HG02623 (cell line): ENCODE measurements around the gene CAMTA1.
"Not testable (repeated sequence)": the region's sequence is repeated elsewhere in the genome, so short reads cannot be mapped to it uniquely, and the experiment has no call there.

ENCODE experiments used
- ATAC-seq: cut with Tn5 transposase; IDR thresholded peaks from one replicate; pipeline ENCODE4 v1.9.1; 2021; ENCODE audit warnings: moderate library complexity; ENCODE audit not compliant: unreplicated experiment

Gene CAMTA1

DNA sequence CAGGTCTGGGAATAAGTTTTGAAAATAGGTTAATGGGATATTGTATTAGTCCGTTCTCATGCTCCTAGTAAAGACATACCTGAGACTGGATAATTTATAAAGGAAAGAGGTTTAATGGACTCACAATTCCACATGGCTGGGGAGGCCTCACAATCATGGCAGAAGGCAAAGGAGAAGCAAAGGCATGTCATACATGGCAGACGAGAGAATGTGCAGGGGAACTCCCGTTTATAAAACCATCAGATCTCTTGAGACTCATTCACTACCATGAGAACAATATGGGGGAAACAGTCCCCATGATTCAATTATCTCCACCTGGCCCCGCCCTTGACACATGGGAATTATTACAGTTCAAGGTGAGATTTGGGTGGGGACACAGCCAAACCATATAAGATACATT, 60.5 kb downstream of the CAMTA1 start:
- ATAC-seq: not testable (repeated sequence)

DNA sequence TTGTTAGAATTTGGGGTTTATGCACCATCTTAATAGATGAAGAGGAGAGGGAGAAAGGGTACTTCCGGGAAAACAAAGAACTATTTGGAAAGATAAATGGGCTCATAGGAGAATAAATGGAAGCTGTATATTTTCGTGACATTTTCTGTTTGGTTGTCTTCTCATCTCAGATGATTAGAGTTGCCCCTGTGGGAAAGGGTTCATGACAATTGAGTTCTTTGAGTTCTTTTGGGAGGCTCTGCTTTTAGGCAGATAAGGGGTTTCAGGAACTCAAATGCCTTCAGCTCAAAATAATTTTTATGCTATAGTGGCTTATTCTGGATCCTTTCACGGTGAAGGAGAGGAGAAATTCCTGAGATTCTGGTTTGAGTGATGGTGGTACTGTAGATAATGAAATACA, 63.6 kb downstream of the CAMTA1 start:
- ATAC-seq: no peak

DNA sequence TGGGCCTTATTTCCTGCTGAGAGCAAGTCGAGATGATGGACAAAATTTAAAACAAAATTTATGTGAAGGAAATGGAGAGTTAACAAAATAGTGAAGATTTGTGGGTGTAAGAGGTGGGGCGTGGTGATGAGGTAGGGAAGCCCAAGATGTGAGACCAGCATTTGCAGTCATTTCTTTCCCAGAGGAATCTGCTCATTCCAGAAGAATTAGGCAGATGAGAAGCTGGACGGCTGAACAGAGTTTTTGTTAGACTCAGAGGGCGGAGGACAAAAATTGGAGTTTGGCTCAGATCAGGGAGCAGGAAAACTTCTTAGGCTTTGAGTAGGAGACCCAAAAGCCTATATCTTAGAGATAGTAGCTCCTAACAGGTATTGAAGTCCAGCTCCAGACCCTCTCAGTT, 65.3 kb downstream of the CAMTA1 start:
- no peak for ATAC-seq

DNA sequence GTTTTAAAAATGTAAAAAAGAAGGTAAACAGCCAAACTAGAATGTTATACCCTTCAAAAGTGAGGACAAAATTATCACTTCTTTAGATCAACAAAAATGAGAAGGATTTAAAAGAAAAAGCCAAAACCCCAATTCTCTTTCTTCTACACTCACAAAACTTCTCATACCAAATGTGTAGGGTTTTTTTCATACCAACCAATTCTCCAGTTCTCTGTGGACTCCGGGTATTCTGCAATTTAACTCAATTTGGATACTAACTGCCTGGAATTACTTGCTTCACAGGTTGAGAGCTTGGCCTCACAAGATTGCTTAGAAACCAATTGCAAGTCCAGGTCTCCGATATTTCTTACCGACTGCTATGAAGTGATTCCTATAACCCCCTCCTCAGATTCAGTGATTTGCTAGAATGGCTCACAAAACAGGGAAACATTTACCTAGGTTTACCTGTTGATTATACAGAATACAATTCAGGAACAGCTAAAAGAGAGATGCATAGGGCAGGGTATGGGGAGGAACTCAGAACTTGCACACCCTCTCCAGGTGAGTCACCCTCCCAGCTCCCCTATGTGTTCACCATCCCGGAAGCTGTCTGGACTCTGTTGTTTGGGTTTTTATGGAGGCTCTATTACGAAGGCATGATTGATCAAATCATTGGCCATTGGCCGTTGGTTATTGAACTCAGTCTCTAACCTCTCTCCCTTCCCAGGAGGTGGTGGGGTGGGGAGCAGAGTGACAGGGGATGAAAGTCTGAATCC, 67.1 kb downstream of the CAMTA1 start:
- no peak for ATAC-seq

DNA sequence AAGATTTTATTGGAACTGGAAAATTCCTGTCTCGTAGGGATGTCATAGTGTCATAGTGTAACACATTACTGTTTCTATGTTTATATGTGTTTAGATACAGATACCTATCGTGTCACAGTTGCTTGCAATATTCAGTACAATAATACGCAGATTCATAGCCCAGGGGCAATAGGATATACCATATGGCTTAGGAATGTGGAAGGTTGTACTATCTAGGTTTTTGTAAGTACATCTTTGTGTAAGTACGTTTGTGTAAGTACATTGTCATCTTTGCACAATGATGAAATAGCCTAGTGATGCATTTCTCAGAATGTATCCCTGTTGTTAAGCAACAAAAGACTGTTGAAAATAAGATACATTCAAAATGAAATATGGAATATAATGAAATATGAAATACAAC, 68.9 kb downstream of the CAMTA1 start:
- no peak for ATAC-seq

DNA sequence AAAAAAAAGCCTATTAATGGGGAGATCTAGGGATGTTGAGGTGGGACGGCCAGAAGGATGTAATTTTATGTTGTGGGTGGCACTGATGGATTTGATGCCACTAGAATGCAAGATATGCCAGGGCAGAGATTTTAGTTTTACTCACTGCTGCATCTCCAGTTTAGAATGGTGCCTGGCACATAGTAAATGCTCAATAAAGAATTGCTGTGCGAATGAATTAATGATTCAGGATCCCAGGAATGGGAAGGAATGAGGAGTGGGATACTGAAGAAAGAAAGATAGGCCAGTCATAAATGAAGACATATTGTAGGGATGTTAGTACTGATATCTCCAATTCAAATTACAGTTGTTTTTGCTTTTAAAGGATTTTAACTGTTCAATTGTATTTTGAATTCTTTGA, 72.6 kb downstream of the CAMTA1 start:
- no peak for ATAC-seq

DNA sequence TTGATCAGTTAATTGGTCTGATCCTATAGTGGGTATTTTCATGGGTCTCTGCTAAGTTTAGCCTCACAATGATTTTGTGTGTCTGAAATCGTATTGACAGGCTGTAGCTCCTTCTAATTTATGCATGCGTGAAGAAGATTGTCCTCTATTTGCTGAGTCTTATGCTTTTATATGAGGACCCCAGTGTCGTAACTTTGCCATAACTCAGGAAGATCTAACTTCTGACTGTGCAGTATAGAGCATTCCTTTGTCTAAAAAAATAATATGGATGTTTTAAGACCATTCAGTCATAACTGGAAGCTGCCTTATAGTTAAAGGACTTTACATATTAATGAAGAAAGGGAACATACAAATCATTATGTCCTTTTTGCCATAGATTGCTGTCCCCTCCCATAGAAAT, 73.3 kb downstream of the CAMTA1 start:
- no peak for ATAC-seq

DNA sequence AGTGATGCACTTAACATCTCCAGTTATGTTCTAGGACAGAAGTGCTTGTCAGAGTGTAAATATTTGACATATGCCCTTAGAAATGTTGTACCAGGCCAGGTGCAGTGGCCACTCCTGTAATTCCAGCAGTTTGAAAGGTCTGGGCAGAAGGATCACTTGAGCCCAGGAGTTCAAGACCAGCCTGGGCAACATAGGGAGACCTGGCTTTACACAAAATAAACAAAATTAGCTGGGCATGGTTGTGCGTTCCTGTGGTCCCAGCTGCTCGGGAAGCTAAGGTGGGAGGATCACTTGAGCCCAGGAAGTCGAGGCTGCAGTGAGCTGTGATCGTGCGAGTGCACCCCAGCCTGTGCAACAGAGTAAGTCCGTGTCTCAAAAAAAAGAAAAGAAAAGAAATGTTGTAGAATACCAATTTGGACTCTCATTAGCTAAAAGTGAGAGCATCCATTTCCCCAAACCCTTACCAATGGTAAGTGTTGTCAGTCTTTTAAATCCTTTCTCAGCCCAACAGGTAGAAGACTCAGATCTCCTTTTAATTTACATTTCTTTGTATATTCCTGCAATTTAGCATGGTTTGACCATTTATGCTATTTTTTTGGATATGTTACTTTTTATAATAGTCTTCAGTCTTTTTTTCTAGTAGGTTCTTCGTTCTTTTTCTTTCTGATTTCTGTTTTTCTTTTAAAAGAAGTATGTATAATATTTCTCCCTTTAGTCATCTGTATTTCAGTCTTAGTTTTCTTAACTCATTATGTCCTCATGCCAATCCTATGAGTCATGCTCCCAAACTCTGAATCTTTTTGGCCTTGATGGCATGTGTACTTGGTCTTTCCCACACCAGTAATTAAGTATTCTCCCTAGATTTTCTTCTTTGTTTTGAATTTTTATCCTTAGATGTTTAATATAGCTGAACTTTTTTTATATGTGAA, 74.4 kb downstream of the CAMTA1 start:
- ATAC-seq: no peak

DNA sequence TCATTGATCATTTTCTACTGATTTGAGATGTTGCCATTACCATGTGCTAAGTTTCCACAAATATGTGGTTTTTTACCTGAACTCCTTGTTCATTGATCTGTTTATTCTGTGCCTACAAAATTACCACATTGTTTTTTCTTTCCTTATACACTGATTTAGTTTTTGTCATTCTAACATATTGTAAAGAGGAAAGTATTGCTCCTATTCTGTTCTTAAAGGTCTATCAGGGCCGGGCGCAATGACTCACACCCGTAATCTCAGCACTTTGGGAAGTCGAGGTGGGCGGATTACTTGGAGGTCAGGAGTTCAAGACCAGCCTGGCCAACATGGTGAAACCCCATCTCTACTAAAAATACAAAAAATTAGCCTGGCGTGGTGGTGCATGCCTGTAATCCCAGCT, 75.1 kb downstream of the CAMTA1 start:
- ATAC-seq: no peak

DNA sequence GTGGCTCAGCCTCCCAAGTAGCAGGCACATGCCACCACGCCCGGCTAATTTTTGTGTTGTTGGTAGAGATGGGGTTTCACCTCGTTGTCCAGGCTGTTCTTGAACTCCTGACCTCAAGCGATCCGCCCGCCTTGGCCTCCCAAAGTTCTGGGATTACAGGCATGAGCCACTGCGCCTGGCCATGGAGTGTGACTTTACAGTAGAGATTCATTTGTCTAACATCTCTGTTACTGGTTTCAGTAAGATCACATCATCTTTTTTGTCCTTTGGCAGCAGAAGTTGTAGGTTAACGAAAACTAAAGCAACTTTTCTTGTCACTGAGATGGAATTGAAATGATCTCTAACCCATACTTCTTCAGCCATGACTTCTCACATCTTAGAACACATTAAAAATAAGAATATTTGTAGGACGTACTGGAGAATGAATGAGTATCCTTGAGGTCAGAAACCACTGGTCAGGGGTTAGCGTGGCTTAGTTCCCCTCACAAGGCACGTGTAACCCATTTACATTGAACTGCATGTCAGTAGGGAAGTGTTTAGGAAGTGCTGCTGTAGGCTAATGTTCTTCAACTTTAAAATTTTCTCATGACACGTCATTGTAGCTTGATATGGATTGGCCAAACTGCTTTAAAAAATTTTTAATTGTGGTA, 75.9 kb downstream of the CAMTA1 start:
- no peak for ATAC-seq

DNA sequence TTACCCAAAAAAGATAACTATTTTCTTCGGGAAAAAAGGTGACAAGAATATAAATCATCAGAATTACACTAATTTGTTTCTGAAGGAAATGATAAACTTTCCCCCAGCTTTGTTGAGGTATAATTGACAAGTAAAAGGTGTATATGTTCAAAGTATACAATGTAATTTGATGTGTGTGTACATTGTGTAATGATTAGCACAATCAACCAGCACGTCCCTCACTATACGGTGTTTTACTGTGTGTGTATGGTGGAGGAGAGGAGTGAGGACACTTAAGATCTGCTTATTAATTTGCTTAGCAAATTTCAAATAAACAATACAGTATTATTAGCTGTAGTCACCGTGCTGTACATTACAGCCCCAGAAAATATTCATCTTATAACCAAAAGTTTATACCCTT, 77.7 kb downstream of the CAMTA1 start:
- no peak for ATAC-seq

DNA sequence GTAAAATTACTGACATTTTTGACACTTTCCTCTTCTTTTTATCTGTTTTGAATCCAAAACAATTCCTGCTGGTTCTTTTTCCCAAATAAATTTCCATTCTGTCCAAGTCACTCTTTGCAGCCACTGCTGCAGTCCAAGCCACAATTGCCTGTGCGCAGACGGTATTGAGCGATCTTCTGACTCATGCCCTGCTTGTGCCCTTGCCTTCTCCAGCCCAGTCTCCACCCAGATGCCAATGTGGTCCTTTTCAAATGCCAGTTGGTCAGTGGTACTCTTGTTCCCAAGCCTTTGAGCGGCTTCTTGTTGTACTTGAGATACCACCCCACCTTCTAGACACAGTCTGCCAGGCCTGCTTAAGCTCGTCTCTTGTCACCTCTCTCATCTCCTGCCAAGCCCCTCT, 78.9 kb downstream of the CAMTA1 start:
- ATAC-seq: no peak

DNA sequence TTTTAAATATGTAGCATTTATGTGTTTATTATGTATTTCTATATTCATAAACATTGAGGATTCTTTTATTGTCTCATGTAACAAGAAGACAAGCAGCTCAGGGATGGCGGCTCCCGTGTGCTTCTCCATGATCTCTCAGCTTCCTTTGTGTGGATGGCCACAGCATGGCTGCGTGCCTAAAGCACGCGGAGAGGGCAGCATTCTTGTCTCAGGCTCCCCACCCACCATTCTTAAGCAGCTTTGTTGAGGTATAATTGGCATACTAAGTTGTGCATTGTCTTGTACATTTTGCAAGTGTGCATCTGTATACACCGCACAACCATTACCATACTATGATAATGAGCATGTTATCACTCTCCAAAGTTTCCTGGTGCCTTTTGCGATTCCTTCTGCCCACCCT, 81.6 kb downstream of the CAMTA1 start:
- no peak for ATAC-seq

DNA sequence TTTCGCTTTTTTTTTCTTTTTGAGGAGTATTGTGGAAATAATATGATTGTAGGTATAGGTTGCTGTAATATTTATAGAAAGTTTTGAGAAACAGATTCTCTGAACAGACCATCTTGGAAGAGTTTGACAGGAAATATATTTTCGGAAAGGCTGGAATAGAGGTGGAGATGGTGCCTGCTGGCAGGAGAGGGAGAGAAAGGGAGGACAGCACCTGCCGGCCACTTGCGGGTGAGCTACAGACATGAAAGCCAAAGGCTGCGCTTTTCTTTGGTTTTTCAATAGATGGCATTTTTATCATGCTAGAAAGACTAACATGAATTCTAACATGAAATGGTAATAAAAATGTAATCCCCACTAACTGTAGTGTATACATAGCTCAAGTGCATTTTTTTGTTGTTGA, 82.1 kb downstream of the CAMTA1 start:
- ATAC-seq: no peak

DNA sequence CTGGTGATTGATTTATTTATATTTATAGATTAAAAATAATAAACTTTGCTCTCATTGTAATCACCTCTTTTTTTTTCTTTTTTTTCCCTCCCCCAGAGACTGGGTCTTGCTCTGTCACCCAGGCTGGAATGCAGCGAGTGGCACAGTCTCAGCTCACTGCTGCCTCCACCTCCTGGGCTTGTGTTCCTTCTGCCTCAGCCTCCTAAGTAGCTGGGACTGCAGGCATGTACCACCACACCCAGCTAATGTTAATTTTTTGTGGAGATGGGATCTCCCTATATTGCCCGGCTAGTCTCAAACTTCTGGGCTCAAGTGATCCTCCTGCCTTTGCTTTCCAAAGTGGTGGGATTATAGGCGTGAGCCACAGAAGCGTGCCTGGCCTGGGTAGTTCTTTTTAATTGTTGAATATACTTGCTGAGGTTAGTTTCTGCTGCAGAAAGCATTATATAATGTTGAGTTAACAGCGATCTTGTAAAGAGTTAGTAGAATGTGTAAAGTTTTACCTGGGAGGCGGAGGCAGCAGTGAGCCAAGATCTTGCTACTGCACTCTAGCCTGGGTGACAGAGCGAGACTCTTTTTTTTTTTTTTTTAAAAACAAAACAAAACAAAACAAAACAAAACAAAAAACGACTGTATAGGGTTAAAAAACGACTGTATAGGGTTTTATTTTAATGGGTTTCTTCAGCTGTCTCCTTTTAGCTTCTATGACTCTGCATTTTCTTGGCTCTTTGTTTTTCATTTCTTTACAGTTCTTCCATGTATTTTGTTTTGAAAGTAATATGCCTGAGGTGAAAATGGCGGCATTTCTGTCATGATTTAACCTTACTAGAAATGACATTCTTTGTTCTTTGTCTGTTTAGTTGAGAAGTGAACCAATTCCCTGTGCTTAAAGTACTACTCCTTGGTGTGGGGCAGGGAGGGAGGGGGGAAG, 82.7 kb downstream of the CAMTA1 start:
- no peak for ATAC-seq

DNA sequence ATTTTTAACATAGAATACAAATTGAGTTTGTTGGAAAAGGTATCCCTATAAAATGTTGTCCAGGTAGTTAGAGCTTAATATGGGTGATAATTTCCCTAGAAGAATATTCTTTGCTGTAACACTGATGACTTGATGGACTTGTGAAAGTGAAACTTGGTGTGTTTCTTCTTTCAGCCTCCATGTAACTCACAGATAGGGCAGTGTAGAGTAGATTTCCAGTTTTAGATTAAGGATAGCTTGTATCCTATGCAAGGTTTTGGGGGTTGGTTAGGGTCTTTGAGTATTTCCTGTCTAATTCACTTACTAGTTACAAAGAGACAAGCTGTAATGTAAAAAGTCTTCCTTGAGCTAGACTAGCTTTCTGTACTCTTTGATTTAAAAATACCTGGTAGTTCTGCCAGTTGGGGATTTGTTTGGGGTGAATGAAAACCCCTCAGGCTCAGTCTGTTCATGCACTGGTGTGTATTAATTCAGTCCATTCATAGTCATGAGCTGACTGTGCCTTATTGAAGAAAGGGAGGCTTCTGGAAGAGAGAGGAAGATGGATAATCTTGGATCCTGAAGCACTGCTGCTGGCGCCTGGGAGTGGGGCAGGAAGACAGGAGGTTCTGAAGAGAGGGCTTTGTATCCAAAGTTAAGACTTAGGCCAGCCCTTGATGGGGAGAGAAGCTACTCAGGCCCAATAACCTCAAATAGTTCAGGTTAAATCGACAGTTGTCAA, 83.6 kb downstream of the CAMTA1 start:
- no peak for ATAC-seq

DNA sequence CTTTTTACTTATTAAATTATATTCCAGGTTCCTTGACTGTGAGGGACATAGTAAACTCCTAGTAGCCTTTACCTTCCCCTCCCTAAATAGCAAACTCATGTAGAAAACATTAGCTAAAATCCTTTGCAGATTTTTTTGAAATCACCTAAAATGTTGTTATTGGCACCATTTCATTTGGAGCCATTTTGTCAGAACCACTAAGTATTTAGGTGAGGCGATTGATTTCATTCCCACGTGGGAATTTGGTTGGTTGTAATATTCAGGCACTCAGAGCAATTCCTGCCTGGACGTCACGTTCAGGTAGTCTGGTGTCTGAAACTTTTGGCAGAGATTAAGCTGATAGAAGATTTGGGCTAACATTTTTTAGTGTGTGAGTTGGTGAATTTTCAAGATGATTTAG, 84.3 kb downstream of the CAMTA1 start:
- no peak for ATAC-seq

DNA sequence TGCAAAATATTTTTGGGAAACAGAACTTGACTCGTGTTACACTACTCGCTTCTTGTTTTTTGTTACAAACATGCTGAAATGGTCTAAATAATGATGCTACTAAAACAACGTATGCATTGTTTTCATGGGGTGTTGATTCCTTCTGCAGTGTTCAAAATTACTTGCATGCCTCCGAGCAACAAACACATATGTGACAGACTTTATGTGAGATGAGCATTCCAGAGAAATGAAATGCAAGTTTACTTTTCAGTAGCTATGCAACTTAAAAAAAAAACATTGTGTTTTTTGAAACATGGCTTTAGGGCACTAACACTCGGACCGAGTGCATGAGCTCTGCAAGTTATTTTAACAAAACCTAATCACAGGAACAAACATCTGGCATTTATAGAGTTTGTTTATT, 84.8 kb downstream of the CAMTA1 start:
- no peak for ATAC-seq

DNA sequence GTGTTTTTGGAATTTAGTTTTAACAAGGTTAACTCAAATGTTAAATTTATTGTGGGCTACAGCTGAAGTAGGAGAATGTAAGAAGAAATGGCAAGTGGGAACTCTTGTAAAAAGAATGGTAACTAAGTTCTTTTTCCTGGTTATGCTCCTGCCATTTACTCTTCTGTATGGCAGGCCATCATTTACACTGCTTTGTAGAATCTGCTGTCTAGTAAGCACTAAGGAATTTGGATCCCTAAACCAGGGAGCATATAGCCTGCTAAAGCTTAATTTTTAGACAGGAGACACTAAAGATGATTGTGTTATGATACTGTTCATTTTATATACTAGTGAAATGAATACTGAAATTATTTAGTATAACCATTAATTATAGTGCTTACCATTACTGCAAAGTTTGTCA, 85.3 kb downstream of the CAMTA1 start:
- ATAC-seq: no peak
